ENCODE measurements around the gene CDO1. TPM values are rescaled to one million over a fixed set of nuclear protein-coding genes. Genes with fewer than 3 reads are reported as not detected.
A peak's percentile ranks its signal among the peaks of the same experiment; 100 is the strongest.
"Not testable (repeated sequence)": the region's sequence is repeated elsewhere in the genome, so short reads cannot be mapped to it uniquely, and the experiment has no call there.

Gene CDO1
- total RNA-seq, 4 donors from 2014 or later, result 127 to 207 (median 152) TPM

DNA sequence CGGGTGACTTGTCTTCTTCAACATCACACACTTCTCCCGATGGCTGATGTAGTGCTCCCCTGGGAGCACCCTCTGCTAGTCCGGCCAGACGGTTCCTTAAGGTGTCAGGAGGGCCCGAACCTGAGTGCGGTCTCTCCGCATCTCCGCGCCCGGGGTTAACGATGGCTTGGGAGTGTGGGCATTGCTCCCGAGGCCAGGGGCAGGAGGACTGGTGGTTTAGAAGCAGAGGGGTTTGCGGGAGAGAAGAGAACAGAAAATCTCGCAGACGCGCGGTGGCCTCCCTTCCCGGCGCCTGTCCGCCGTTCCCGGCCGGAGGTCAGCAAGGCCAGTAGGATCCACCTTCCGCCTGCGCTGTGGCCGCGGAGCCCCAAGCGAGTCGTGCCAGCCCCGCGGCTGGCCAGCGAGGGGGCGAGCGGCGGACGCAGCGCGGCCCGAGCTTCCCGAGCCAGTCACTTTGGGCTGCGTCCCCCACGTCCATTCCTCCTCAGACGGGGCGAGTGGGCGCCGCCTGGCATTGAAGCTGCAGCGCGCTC is 700 bp downstream of the CDO1 start:
- no peak for DNase-seq (ENCODE audit: low spot score)
- ATAC-seq (ENCODE audit: low FRiP score), result peak; percentile 29

DNA sequence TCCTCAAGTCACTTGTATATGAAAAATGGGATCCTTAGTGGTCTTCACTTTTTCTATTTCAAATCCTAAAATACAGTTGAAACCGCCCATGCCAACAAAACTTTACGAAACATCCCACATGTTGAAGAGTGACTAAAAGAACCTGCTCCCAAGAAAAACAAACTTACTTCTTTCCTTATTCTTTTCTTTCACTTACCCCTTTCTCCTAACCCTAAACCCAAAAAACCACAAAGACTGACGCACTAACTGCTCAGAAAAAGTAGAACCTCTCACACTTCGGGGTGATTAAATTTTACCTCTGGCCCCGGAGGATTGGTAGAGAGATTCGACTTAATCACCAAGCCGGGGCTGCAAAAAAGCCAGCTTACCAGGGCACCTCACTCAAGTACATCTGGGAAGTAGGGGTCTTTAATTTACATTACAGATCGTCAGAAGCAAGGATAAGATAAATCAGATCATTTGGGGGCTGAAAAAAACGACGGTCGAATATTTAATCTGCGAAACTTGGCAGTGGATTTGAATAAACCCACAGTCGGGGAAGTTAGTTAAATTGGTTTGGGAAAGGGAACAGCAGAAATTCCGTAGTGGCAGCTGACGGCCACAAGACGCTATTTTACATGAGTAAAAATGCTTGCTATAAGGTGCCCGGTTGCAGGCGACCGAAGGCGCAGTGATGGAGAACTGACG is 1.3 kb downstream of the CDO1 start:
- TF ChIP-seq, protein P1, sequence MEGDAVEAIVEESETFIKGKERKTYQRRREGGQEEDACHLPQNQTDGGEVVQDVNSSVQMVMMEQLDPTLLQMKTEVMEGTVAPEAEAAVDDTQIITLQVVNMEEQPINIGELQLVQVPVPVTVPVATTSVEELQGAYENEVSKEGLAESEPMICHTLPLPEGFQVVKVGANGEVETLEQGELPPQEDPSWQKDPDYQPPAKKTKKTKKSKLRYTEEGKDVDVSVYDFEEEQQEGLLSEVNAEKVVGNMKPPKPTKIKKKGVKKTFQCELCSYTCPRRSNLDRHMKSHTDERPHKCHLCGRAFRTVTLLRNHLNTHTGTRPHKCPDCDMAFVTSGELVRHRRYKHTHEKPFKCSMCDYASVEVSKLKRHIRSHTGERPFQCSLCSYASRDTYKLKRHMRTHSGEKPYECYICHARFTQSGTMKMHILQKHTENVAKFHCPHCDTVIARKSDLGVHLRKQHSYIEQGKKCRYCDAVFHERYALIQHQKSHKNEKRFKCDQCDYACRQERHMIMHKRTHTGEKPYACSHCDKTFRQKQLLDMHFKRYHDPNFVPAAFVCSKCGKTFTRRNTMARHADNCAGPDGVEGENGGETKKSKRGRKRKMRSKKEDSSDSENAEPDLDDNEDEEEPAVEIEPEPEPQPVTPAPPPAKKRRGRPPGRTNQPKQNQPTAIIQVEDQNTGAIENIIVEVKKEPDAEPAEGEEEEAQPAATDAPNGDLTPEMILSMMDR (IDR thresholded peaks at IDR 0.05), result no peak
- no peak for DNase-seq (ENCODE audit: low spot score)
- ATAC-seq (ENCODE audit: low FRiP score), result no peak

More for the DNA sequence above, 700 bp downstream of the CDO1 start:
- TF ChIP-seq, protein P1 (IDR thresholded peaks at IDR 0.05), result no peak

DNA sequence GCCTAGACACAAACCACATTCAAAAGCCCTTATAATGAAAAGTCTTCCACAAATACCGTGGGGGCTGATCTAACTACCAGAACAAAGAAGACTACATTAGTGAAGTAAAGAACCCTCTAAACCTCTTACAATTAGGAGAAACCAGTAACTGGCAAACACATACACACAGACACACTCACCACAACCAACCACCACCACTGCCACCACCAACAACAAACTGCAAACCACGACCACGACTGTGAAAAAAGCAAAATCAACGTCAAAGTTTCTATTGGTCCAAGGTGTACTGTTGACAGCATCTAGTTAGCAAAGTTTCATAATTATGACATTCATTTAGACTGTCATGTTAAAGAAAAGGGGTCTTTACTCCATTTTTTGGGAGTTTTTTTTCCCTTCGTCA is 2.7 kb downstream of the CDO1 start:
- ATAC-seq (ENCODE audit: low FRiP score), result no peak
- TF ChIP-seq, protein P1 (IDR thresholded peaks at IDR 0.05), result no peak
- DNase-seq (ENCODE audit: low spot score), result no peak

DNA sequence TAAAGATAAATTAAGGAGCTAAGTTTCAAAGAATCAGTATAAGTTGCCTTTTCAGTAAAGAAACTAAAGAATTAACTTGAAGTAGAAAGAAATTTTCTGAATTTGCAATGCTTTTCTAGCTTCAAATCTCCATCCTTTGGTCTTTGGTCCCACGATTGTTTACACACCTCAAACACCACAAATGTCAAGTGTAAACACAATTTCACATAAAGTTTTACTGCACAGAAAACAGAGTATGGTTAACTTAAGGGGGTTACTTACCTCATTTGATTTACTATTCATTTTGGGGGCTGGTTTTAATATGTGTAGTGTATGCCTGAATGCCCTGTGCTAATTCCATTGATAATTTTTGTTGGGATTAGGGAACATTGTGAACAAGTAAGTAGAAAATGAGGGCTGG is 4.1 kb downstream of the CDO1 start:
- TF ChIP-seq, protein P1 (IDR thresholded peaks at IDR 0.05), result no peak
- ATAC-seq (ENCODE audit: low FRiP score) (no peak), DNase-seq (ENCODE audit: low spot score) (no peak)

DNA sequence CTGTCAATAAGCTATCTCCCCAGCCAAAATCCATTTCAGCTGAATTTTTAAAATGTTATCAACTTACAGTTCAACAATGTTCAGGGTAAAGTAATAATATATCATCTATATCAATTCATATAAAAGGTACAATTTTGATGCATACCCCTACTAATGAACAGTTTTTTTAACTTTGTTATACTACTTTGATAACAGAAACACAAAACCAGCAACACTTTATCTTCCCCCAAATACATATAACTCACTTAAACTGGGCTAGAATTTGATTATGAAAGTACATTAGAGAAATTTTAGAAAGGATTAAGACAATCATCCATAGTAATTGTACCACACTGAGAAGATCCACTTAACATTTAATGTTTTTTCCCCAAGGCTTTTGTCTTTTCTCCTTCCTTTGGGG is 5.1 kb downstream of the CDO1 start:
- TF ChIP-seq, protein P1 (IDR thresholded peaks at IDR 0.05), result no peak
- ATAC-seq (ENCODE audit: low FRiP score) (no peak), DNase-seq (ENCODE audit: low spot score) (no peak)

DNA sequence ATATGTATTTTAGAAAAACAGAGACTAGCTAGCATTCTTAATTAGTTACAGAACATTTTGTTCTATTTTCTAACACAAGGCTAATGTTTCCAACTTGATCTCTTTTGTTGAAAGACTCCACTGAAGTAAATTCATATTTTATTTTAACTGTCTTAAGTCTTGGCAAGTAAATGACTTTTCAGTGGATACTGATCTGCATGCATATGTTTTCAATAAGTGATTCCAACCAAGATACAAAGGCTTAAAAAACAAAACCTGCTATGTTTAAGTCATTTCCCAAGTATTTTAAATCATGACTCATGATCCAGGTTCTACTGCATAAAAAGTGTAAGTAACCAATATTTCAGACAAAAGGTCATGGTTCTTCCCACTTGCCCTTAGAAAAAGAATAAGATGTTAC is 5.7 kb downstream of the CDO1 start:
- TF ChIP-seq, protein P1 (IDR thresholded peaks at IDR 0.05), result no peak
- ATAC-seq (ENCODE audit: low FRiP score), result no peak
- DNase-seq (ENCODE audit: low spot score), result no peak

DNA sequence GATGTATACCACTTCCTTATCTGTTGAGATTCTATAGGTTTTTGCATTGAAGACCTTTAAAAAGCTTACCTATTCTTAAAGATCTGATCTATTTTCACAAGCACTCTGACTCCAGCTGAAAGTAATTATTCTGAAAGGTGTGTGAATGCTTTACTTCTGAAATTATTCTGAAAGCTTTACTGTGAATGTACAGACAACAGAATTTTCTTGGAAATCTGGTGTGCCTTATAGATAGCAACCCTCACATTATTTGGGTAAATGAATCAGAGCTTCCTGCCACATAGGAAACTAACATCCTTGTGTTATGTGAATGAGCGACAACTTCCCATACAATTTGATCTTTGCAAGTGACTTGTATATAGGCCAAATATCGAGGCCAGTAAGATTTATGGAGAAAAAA is 6.5 kb downstream of the CDO1 start:
- ATAC-seq (ENCODE audit: low FRiP score), result no peak
- TF ChIP-seq, protein P1 (IDR thresholded peaks at IDR 0.05), result no peak
- no peak for DNase-seq (ENCODE audit: low spot score)

DNA sequence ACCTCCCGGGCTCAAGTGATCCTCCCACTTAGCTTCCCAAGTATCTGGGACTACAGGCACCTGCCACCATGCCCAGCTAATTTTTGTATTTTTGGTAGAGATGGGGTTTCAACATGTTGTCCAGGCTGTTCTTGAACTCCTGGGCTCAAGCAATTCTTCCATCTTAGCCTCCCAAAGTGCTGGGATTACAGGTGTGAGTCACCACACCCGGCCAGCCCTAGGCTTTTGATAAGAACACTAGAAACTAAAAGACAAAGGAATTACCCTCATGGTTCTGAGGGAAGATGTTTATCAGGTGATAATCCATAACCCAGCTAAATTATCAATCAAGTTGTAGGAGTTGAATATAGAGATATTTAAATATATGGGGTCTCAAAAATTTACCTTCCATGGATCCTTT is 8.4 kb downstream of the CDO1 start:
- not testable (repeated sequence) for DNase-seq (ENCODE audit: low spot score); ATAC-seq (ENCODE audit: low FRiP score)

Data from omental fat pad (tissue), 4 donors.